SK-N-SH treated with all-trans-retinoic acid at 6 μM for 48 hours (cell line): ENCODE results near the gene SLC2A6.

Experiments used
- CSDC2 ChIP-seq: fragments of 250-450 bp; sonication (Bioruptor Pico); IDR thresholded peaks from 2 replicates; pipeline ENCODE4 v1.5.0; 2020; ENCODE audit warnings: mild to moderate bottlenecking, moderate library complexity
- GLIS3 ChIP-seq: fragments of 250-450 bp; sonication (Bioruptor Pico); IDR thresholded peaks from 2 replicates; pipeline ENCODE4 v1.5.0; 2020; ENCODE audit warnings: mild to moderate bottlenecking, moderate library complexity
- SNAI2 ChIP-seq: fragments of 250-450 bp; sonication (Bioruptor Pico); IDR thresholded peaks from 2 replicates; pipeline ENCODE4 v1.5.0; 2020; ENCODE audit warnings: mild to moderate bottlenecking, moderate library complexity
- TOX ChIP-seq: fragments of 250-450 bp; sonication (Bioruptor Pico); IDR thresholded peaks from 2 replicates; pipeline ENCODE4 v1.8.0; 2021; ENCODE audit warnings: mild to moderate bottlenecking, moderate library complexity, borderline replicate concordance
- ZFP30 ChIP-seq: fragments of 450-650 bp; formaldehyde crosslinking; IDR thresholded peaks from 2 replicates; pipeline ENCODE4 v1.5.0; 2022; ENCODE audit warnings: mild to moderate bottlenecking, moderate library complexity
- ZNF70 ChIP-seq: fragments of 450-650 bp; formaldehyde crosslinking; IDR thresholded peaks from 2 replicates; pipeline ENCODE4 v1.5.0; 2020; ENCODE audit warnings: mild to moderate bottlenecking, moderate library complexity
- TF ChIP-seq, protein P1 (sequence below): fragments of 250-450 bp; sonication (Bioruptor Pico); IDR thresholded peaks from 2 replicates; pipeline ENCODE4 v1.8.0; 2020; ENCODE audit warnings: mild to moderate bottlenecking, moderate library complexity, borderline replicate concordance

DNA sequence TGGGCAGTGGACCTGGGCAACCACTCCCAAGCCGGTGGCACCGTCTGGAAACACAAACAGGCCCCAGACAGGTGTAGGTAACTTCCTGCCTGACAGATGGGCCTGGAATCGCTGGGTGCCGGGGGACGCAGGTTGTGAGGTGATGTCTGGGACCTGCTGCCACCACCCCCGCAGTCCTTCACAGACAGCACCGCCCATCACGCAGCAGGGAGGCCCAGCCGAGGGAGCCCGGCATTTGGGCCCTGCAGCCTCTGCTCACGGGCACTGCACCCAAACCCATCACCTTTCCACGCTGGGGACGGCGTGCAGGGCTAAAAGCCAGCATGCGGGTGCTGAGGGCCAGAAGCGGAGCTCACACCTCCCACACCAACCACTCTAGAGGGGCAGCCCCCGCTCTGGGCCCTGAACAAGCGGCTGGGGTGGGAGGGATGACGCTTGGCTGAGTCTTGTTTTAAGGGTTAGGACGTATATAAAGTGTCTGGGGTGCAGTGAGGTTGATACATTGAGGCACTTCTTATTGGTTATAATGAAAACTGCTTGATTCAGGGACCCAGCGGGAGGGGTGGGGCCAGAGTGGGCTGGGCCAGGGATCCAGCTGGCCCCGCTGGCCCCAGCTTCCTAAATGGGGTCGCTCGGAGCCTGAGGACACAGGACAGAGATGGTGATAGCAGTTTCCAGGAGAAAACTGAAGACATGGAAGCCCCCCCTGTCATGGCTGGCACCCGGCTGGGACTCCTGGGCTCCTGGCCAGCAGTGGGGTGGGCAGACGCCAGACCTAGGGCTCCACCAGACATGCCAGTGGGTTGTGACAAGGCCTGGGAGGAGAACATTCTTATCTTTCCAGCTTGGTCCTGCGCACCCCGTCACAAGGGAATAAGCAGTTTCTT lies 34.6 kb upstream of the SLC2A6 start:
- TF ChIP-seq CSDC2 (CRISPR knock-in tag) (no peak), ZFP30 (CRISPR knock-in tag) (no peak), SNAI2 (CRISPR knock-in tag) (no peak), GLIS3 (no peak), TOX (CRISPR knock-in tag) (no peak), ZNF70 (no peak)
- TF ChIP-seq, protein P1, sequence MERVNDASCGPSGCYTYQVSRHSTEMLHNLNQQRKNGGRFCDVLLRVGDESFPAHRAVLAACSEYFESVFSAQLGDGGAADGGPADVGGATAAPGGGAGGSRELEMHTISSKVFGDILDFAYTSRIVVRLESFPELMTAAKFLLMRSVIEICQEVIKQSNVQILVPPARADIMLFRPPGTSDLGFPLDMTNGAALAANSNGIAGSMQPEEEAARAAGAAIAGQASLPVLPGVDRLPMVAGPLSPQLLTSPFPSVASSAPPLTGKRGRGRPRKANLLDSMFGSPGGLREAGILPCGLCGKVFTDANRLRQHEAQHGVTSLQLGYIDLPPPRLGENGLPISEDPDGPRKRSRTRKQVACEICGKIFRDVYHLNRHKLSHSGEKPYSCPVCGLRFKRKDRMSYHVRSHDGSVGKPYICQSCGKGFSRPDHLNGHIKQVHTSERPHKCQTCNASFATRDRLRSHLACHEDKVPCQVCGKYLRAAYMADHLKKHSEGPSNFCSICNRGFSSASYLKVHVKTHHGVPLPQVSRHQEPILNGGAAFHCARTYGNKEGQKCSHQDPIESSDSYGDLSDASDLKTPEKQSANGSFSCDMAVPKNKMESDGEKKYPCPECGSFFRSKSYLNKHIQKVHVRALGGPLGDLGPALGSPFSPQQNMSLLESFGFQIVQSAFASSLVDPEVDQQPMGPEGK (CRISPR knock-in tag): no peak
